ENCODE data around the gene SOX6.
"Not testable (repeated sequence)": the region's sequence is repeated elsewhere in the genome, so short reads cannot be mapped to it uniquely, and the experiment has no call there.

The SOX6 gene

GRCh38 chr11:16037179-16037578 is 319.2 kb downstream of the SOX6 start:
- no peak for DNase-seq (ENCODE audit: low spot score)

GRCh38 chr11:16036218-16036617 is 320.1 kb downstream of the SOX6 start:
- no peak overlapping the region for H3K27ac Mint-ChIP-seq
- no peaks in the 10 kb centered on the region for H3K27me3 Mint-ChIP-seq (ENCODE audit: low read depth)
- H3K4me3 Mint-ChIP-seq = no peak overlapping the region
- H3K9me3 Mint-ChIP-seq = no peaks in the 10 kb centered on the region
- H3K36me3 Mint-ChIP-seq (ENCODE audit: low read depth) = no peaks in the 10 kb centered on the region
- no peak for DNase-seq (ENCODE audit: low spot score)
- H3K4me1 Mint-ChIP-seq (ENCODE audit: low read depth) = no peaks in the 10 kb centered on the region

More at GRCh38 chr11:16037179-16037578, 319.2 kb downstream of the SOX6 start:
- H3K4me1 Mint-ChIP-seq (ENCODE audit: low read depth) = no peaks in the 10 kb centered on the region
- H3K27ac Mint-ChIP-seq = no peak overlapping the region
- H3K36me3 Mint-ChIP-seq (ENCODE audit: low read depth) = no peaks in the 10 kb centered on the region
- H3K27me3 Mint-ChIP-seq (ENCODE audit: low read depth) = no peaks in the 10 kb centered on the region
- no peak overlapping the region for H3K4me3 Mint-ChIP-seq
- no peaks in the 10 kb centered on the region for H3K9me3 Mint-ChIP-seq

GRCh38 chr11:16034074-16034473 is 322.3 kb downstream of the SOX6 start:
- Mint-ChIP-seq H3K4me3 (no peak overlapping the region), H3K9me3 (no peaks in the 10 kb centered on the region), H3K27ac (no peak overlapping the region), H3K36me3 (ENCODE audit: low read depth) (no peaks in the 10 kb centered on the region), H3K27me3 (ENCODE audit: low read depth) (no peaks in the 10 kb centered on the region), H3K4me1 (ENCODE audit: low read depth) (no peaks in the 10 kb centered on the region)
- no peak for DNase-seq (ENCODE audit: low spot score)

GRCh38 chr11:16032974-16033373 is 323.4 kb downstream of the SOX6 start:
- Mint-ChIP-seq H3K4me3 (no peak overlapping the region), H3K27me3 (ENCODE audit: low read depth) (no peaks in the 10 kb centered on the region), H3K36me3 (ENCODE audit: low read depth) (no peaks in the 10 kb centered on the region), H3K27ac (no peak overlapping the region), H3K4me1 (ENCODE audit: low read depth) (no peaks in the 10 kb centered on the region), H3K9me3 (no peaks in the 10 kb centered on the region)
- no peak for DNase-seq (ENCODE audit: low spot score)

GRCh38 chr11:16031210-16031609 is 325.1 kb downstream of the SOX6 start:
- no peaks in the 10 kb centered on the region for H3K9me3 Mint-ChIP-seq
- DNase-seq (ENCODE audit: low spot score) = no peak
- H3K4me1 Mint-ChIP-seq (ENCODE audit: low read depth) = no peaks in the 10 kb centered on the region
- no peak overlapping the region for H3K27ac Mint-ChIP-seq
- no peaks in the 10 kb centered on the region for H3K36me3 Mint-ChIP-seq (ENCODE audit: low read depth)
- no peaks in the 10 kb centered on the region for H3K27me3 Mint-ChIP-seq (ENCODE audit: low read depth)
- H3K4me3 Mint-ChIP-seq = no peak overlapping the region

GRCh38 chr11:16030664-16031063 is 325.7 kb downstream of the SOX6 start:
- Mint-ChIP-seq H3K27ac (no peak overlapping the region), H3K9me3 (no peaks in the 10 kb centered on the region), H3K4me3 (no peak overlapping the region), H3K36me3 (ENCODE audit: low read depth) (no peaks in the 10 kb centered on the region), H3K4me1 (ENCODE audit: low read depth) (no peaks in the 10 kb centered on the region), H3K27me3 (ENCODE audit: low read depth) (no peaks in the 10 kb centered on the region)
- no peak for DNase-seq (ENCODE audit: low spot score)

- not testable (repeated sequence) for H3K9me3 Mint-ChIP-seq; H3K4me1 Mint-ChIP-seq (ENCODE audit: low read depth); H3K36me3 Mint-ChIP-seq (ENCODE audit: low read depth); H3K4me3 Mint-ChIP-seq; DNase-seq (ENCODE audit: low spot score); H3K27me3 Mint-ChIP-seq (ENCODE audit: low read depth); H3K27ac Mint-ChIP-seq
Observed at GRCh38 chr11:16029151-16029550, 327.2 kb downstream of the SOX6 start.

- no peaks in the 10 kb centered on the region for H3K9me3 Mint-ChIP-seq
- no peaks in the 10 kb centered on the region for H3K36me3 Mint-ChIP-seq (ENCODE audit: low read depth)
- H3K4me1 Mint-ChIP-seq (ENCODE audit: low read depth) = no peaks in the 10 kb centered on the region
- no peak overlapping the region for H3K4me3 Mint-ChIP-seq
- no peak for DNase-seq (ENCODE audit: low spot score)
- H3K27ac Mint-ChIP-seq = no peak overlapping the region
- H3K27me3 Mint-ChIP-seq (ENCODE audit: low read depth) = no peaks in the 10 kb centered on the region
Observed at GRCh38 chr11:16028419-16028818, 327.9 kb downstream of the SOX6 start.

- no peak overlapping the region for H3K27ac Mint-ChIP-seq
- no peaks in the 10 kb centered on the region for H3K9me3 Mint-ChIP-seq
- H3K27me3 Mint-ChIP-seq (ENCODE audit: low read depth) = no peaks in the 10 kb centered on the region
- no peak for DNase-seq (ENCODE audit: low spot score)
- H3K4me3 Mint-ChIP-seq = no peak overlapping the region
- H3K4me1 Mint-ChIP-seq (ENCODE audit: low read depth) = no peaks in the 10 kb centered on the region
- no peaks in the 10 kb centered on the region for H3K36me3 Mint-ChIP-seq (ENCODE audit: low read depth)
Observed at GRCh38 chr11:16027621-16028020, 328.7 kb downstream of the SOX6 start.

GRCh38 chr11:16026849-16027248 is 329.5 kb downstream of the SOX6 start:
- H3K27ac Mint-ChIP-seq = no peak overlapping the region
- H3K4me1 Mint-ChIP-seq (ENCODE audit: low read depth) = no peaks in the 10 kb centered on the region
- H3K9me3 Mint-ChIP-seq = no peaks in the 10 kb centered on the region
- no peak for DNase-seq (ENCODE audit: low spot score)
- H3K27me3 Mint-ChIP-seq (ENCODE audit: low read depth) = no peaks in the 10 kb centered on the region
- H3K36me3 Mint-ChIP-seq (ENCODE audit: low read depth) = no peaks in the 10 kb centered on the region
- no peak overlapping the region for H3K4me3 Mint-ChIP-seq

- Mint-ChIP-seq H3K36me3 (ENCODE audit: low read depth) (no peaks in the 10 kb centered on the region), H3K27ac (no peak overlapping the region), H3K27me3 (ENCODE audit: low read depth) (no peaks in the 10 kb centered on the region), H3K9me3 (no peaks in the 10 kb centered on the region), H3K4me3 (no peak overlapping the region), H3K4me1 (ENCODE audit: low read depth) (no peaks in the 10 kb centered on the region)
- DNase-seq (ENCODE audit: low spot score) = no peak
Observed at GRCh38 chr11:16018931-16019330, 337.4 kb downstream of the SOX6 start.

GRCh38 chr11:16016468-16016829 is 339.9 kb downstream of the SOX6 start:
- DNase-seq (ENCODE audit: low spot score) = no peak
- Mint-ChIP-seq H3K27me3 (ENCODE audit: low read depth) (no peaks in the 10 kb centered on the region), H3K4me3 (no peak overlapping the region), H3K9me3 (no peaks in the 10 kb centered on the region), H3K36me3 (ENCODE audit: low read depth) (no peaks in the 10 kb centered on the region), H3K27ac (no peak overlapping the region), H3K4me1 (ENCODE audit: low read depth) (no peaks in the 10 kb centered on the region)

- no peaks in the 10 kb centered on the region for H3K9me3 Mint-ChIP-seq
- no peak for DNase-seq (ENCODE audit: low spot score)
- no peaks in the 10 kb centered on the region for H3K27me3 Mint-ChIP-seq (ENCODE audit: low read depth)
- no peaks in the 10 kb centered on the region for H3K36me3 Mint-ChIP-seq (ENCODE audit: low read depth)
- no peak overlapping the region for H3K4me3 Mint-ChIP-seq
- no peak overlapping the region for H3K27ac Mint-ChIP-seq
- H3K4me1 Mint-ChIP-seq (ENCODE audit: low read depth) = no peaks in the 10 kb centered on the region
Observed at GRCh38 chr11:16015741-16016467, 340.4 kb downstream of the SOX6 start.

GRCh38 chr11:16013649-16014275 is 342.6 kb downstream of the SOX6 start:
- Mint-ChIP-seq H3K36me3 (ENCODE audit: low read depth) (no peaks in the 10 kb centered on the region), H3K4me1 (ENCODE audit: low read depth) (no peaks in the 10 kb centered on the region), H3K27me3 (ENCODE audit: low read depth) (no peaks in the 10 kb centered on the region), H3K9me3 (no peaks in the 10 kb centered on the region), H3K27ac (no peak overlapping the region), H3K4me3 (no peak overlapping the region)
- no peak for DNase-seq (ENCODE audit: low spot score)

- Mint-ChIP-seq H3K4me1 (ENCODE audit: low read depth) (no peaks in the 10 kb centered on the region), H3K36me3 (ENCODE audit: low read depth) (no peaks in the 10 kb centered on the region), H3K27ac (no peak overlapping the region), H3K9me3 (no peaks in the 10 kb centered on the region), H3K4me3 (no peak overlapping the region), H3K27me3 (ENCODE audit: low read depth) (no peaks in the 10 kb centered on the region)
- DNase-seq (ENCODE audit: low spot score) = no peak
Observed at GRCh38 chr11:16013242-16013641, 343.1 kb downstream of the SOX6 start.

Measured in T-helper 2 cell treated with Interferon-gamma antibody and Interleukin-4, amounts not matched to agents 5 μg/mL and 100 μg/mL, for 36 hours (primary cell).